ENCODE measurements around the gene CDH8.

CDH8 gene

GRCh38 chr16:62076886-62077285 is 40.6 kb upstream of the CDH8 start:
- H2AK5ac ChIP-seq (ENCODE audit: low read depth, low read length) = no peak overlapping the region
- no peak overlapping the region for H2BK15ac ChIP-seq (ENCODE audit: low read length)
- H3K23ac ChIP-seq (ENCODE audit: low read depth, low read length, poor library complexity) = no peak overlapping the region
- no peak overlapping the region for H4K91ac ChIP-seq (ENCODE audit: low read depth, low read length, poor library complexity)
- H3K4me3 ChIP-seq (ENCODE audit: low read length in 2 of 2) = no peak overlapping the region
- H2BK120ac ChIP-seq (ENCODE audit: low read depth, low read length) = no peak overlapping the region
- H3K79me1 ChIP-seq (ENCODE audit: low read depth, low read length) = no peaks in the 10 kb centered on the region
- H3K18ac ChIP-seq (ENCODE audit: low read length) = no peak overlapping the region
- H3K27me3 ChIP-seq (ENCODE audit: control insufficient read depth in 3 of 3, insufficient read depth in 3 of 3, low read depth in 1 of 3, low read length in 3 of 3) = peaks cover 0 to 4% (median 0%) of the 10 kb centered on the region in 3 experiments
- H3K36me3 ChIP-seq (replicated peaks in 1 of 2; ENCODE audit: control insufficient read depth in 2 of 2, insufficient read depth in 2 of 2, low read length in 2 of 2) = no peaks in the 10 kb centered on the region
- no CpG with 5 or more reads among the region's 3 CpGs for WGBS, 2 donors (ENCODE audit: extremely low coverage in 2 of 2, insufficient read length in 2 of 2, insufficient replicate concordance in 1 of 2)
- no peak overlapping the region for H2BK12ac ChIP-seq (ENCODE audit: low read length)
- no peak overlapping the region for H2BK5ac ChIP-seq (ENCODE audit: low read length)
- no peak overlapping the region for H3K4me2 ChIP-seq (ENCODE audit: insufficient read depth, low read length, poor library complexity, severe bottlenecking)
- H4K8ac ChIP-seq (ENCODE audit: low read depth, low read length) = no peak overlapping the region
- H3K4me1 ChIP-seq (ENCODE audit: control insufficient read depth in 2 of 2, insufficient read depth in 1 of 2, low read depth in 1 of 2, low read length in 2 of 2) = no peaks in the 10 kb centered on the region
- H3K27ac ChIP-seq (replicated peaks; ENCODE audit: low read length) = no peak overlapping the region
- no peaks in the 10 kb centered on the region for H3K9me3 ChIP-seq (replicated peaks in 1 of 2; ENCODE audit: control insufficient read depth in 2 of 2, insufficient read depth in 1 of 2, low read depth in 1 of 2, low read length in 2 of 2)
- H2AFZ ChIP-seq (ENCODE audit: low read length) = no peak overlapping the region
- no peak overlapping the region for H3K4ac ChIP-seq (ENCODE audit: low read length)
- no peak overlapping the region for H3K9ac ChIP-seq (ENCODE audit: low read depth, low read length, poor library complexity)
- DNase-seq (ENCODE audit: low spot score) = no peak
- H3K14ac ChIP-seq (ENCODE audit: low read length) = no peak overlapping the region

GRCh38 chr16:62068747-62069146 is 32.5 kb upstream of the CDH8 start:
- H2AFZ ChIP-seq (ENCODE audit: low read length) = no peak overlapping the region
- H3K4me3 ChIP-seq (ENCODE audit: low read length in 2 of 2) = no peak overlapping the region
- no peak overlapping the region for H3K23ac ChIP-seq (ENCODE audit: low read depth, low read length, poor library complexity)
- H3K79me1 ChIP-seq (ENCODE audit: low read depth, low read length) = no peaks in the 10 kb centered on the region
- no peak overlapping the region for H3K4me2 ChIP-seq (ENCODE audit: insufficient read depth, low read length, poor library complexity, severe bottlenecking)
- H3K36me3 ChIP-seq (replicated peaks in 1 of 2; ENCODE audit: control insufficient read depth in 2 of 2, insufficient read depth in 2 of 2, low read length in 2 of 2) = no peaks in the 10 kb centered on the region
- peaks cover 0 to 2% of the 10 kb centered on the region in 2 donors for H3K4me1 ChIP-seq (ENCODE audit: control insufficient read depth in 2 of 2, insufficient read depth in 1 of 2, low read depth in 1 of 2, low read length in 2 of 2)
- no peak overlapping the region for H3K14ac ChIP-seq (ENCODE audit: low read length)
- H2BK15ac ChIP-seq (ENCODE audit: low read length) = no peak overlapping the region
- H2BK12ac ChIP-seq (ENCODE audit: low read length) = no peak overlapping the region
- WGBS, 2 donors (ENCODE audit: extremely low coverage in 2 of 2, insufficient read length in 2 of 2, insufficient replicate concordance in 1 of 2) = no CpG with 5 or more reads among the region's 1 CpG
- no peaks in the 10 kb centered on the region for H3K27me3 ChIP-seq (ENCODE audit: control insufficient read depth in 3 of 3, insufficient read depth in 3 of 3, low read depth in 1 of 3, low read length in 3 of 3)
- DNase-seq (ENCODE audit: low spot score) = no peak
- no peak overlapping the region for H3K27ac ChIP-seq (replicated peaks; ENCODE audit: low read length)
- H4K91ac ChIP-seq (ENCODE audit: low read depth, low read length, poor library complexity) = no peak overlapping the region
- no peaks in the 10 kb centered on the region for H3K9me3 ChIP-seq (replicated peaks in 1 of 2; ENCODE audit: control insufficient read depth in 2 of 2, insufficient read depth in 1 of 2, low read depth in 1 of 2, low read length in 2 of 2)
- no peak overlapping the region for H2AK5ac ChIP-seq (ENCODE audit: low read depth, low read length)
- no peak overlapping the region for H3K18ac ChIP-seq (ENCODE audit: low read length)
- no peak overlapping the region for H4K8ac ChIP-seq (ENCODE audit: low read depth, low read length)
- no peak overlapping the region for H3K9ac ChIP-seq (ENCODE audit: low read depth, low read length, poor library complexity)
- H2BK5ac ChIP-seq (ENCODE audit: low read length) = no peak overlapping the region
- H3K4ac ChIP-seq (ENCODE audit: low read length) = no peak overlapping the region
- no peak overlapping the region for H2BK120ac ChIP-seq (ENCODE audit: low read depth, low read length)

GRCh38 chr16:62067981-62068380 is 31.7 kb upstream of the CDH8 start:
- no peaks in the 10 kb centered on the region for H3K9me3 ChIP-seq (replicated peaks in 1 of 2; ENCODE audit: control insufficient read depth in 2 of 2, insufficient read depth in 1 of 2, low read depth in 1 of 2, low read length in 2 of 2)
- H4K8ac ChIP-seq (ENCODE audit: low read depth, low read length) = no peak overlapping the region
- H2BK12ac ChIP-seq (ENCODE audit: low read length) = no peak overlapping the region
- no peak overlapping the region for H2AFZ ChIP-seq (ENCODE audit: low read length)
- H2BK15ac ChIP-seq (ENCODE audit: low read length) = no peak overlapping the region
- H3K79me1 ChIP-seq (ENCODE audit: low read depth, low read length) = no peaks in the 10 kb centered on the region
- H3K14ac ChIP-seq (ENCODE audit: low read length) = no peak overlapping the region
- DNase-seq (ENCODE audit: low spot score) = no peak
- H3K27ac ChIP-seq (replicated peaks; ENCODE audit: low read length) = no peak overlapping the region
- H4K91ac ChIP-seq (ENCODE audit: low read depth, low read length, poor library complexity) = no peak overlapping the region
- no peaks in the 10 kb centered on the region for H3K36me3 ChIP-seq (replicated peaks in 1 of 2; ENCODE audit: control insufficient read depth in 2 of 2, insufficient read depth in 2 of 2, low read length in 2 of 2)
- no peak overlapping the region for H3K18ac ChIP-seq (ENCODE audit: low read length)
- H2BK5ac ChIP-seq (ENCODE audit: low read length) = no peak overlapping the region
- peaks cover 0 to 2% of the 10 kb centered on the region in 2 donors for H3K4me1 ChIP-seq (ENCODE audit: control insufficient read depth in 2 of 2, insufficient read depth in 1 of 2, low read depth in 1 of 2, low read length in 2 of 2)
- H3K4me3 ChIP-seq (ENCODE audit: low read length in 2 of 2) = no peak overlapping the region
- no peak overlapping the region for H3K23ac ChIP-seq (ENCODE audit: low read depth, low read length, poor library complexity)
- WGBS, 2 donors (ENCODE audit: extremely low coverage in 2 of 2, insufficient read length in 2 of 2, insufficient replicate concordance in 1 of 2) = no CpG with 5 or more reads among the region's 1 CpG
- no peak overlapping the region for H2AK5ac ChIP-seq (ENCODE audit: low read depth, low read length)
- H3K4me2 ChIP-seq (ENCODE audit: insufficient read depth, low read length, poor library complexity, severe bottlenecking) = no peak overlapping the region
- no peaks in the 10 kb centered on the region for H3K27me3 ChIP-seq (ENCODE audit: control insufficient read depth in 3 of 3, insufficient read depth in 3 of 3, low read depth in 1 of 3, low read length in 3 of 3)
- no peak overlapping the region for H2BK120ac ChIP-seq (ENCODE audit: low read depth, low read length)
- H3K4ac ChIP-seq (ENCODE audit: low read length) = no peak overlapping the region
- no peak overlapping the region for H3K9ac ChIP-seq (ENCODE audit: low read depth, low read length, poor library complexity)

DNA sequence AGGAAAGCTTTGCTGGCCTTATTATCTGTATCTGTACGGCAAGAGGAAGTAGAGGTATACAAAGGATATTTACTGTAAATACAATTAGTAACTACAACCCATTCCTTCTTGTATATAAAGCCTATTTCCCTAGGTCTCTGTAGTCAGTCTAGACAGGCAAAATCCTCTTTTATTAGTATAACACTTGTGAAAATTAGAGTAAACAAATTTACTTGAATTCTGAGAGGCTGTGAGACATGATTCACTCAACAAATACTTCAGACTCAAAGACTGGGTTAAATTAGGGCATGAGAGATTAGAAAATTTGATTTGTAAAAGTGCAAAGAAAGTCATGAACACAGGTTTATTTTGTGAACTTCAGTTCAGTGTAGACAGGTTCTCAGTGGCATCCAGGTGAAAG is 30.9 kb upstream of the CDH8 start:
- no peak overlapping the region for H3K4ac ChIP-seq (ENCODE audit: low read length)
- peaks cover 0 to 2% of the 10 kb centered on the region in 2 donors for H3K4me1 ChIP-seq (ENCODE audit: control insufficient read depth in 2 of 2, insufficient read depth in 1 of 2, low read depth in 1 of 2, low read length in 2 of 2)
- no peak overlapping the region for H4K91ac ChIP-seq (ENCODE audit: low read depth, low read length, poor library complexity)
- no peak overlapping the region for H2BK120ac ChIP-seq (ENCODE audit: low read depth, low read length)
- no peaks in the 10 kb centered on the region for H3K9me3 ChIP-seq (replicated peaks in 1 of 2; ENCODE audit: control insufficient read depth in 2 of 2, insufficient read depth in 1 of 2, low read depth in 1 of 2, low read length in 2 of 2)
- no peak overlapping the region for H2BK5ac ChIP-seq (ENCODE audit: low read length)
- H4K8ac ChIP-seq (ENCODE audit: low read depth, low read length) = no peak overlapping the region
- H2AK5ac ChIP-seq (ENCODE audit: low read depth, low read length) = no peak overlapping the region
- WGBS, 2 donors (ENCODE audit: extremely low coverage in 2 of 2, insufficient read length in 2 of 2, insufficient replicate concordance in 1 of 2) = no CpG with 5 or more reads among the region's 1 CpG
- no peak overlapping the region for H3K4me3 ChIP-seq (ENCODE audit: low read length in 2 of 2)
- no peak overlapping the region for H3K14ac ChIP-seq (ENCODE audit: low read length)
- no peaks in the 10 kb centered on the region for H3K36me3 ChIP-seq (replicated peaks in 1 of 2; ENCODE audit: control insufficient read depth in 2 of 2, insufficient read depth in 2 of 2, low read length in 2 of 2)
- no peak overlapping the region for H3K4me2 ChIP-seq (ENCODE audit: insufficient read depth, low read length, poor library complexity, severe bottlenecking)
- no peak for DNase-seq (ENCODE audit: low spot score)
- no peak overlapping the region for H3K27ac ChIP-seq (replicated peaks; ENCODE audit: low read length)
- H3K9ac ChIP-seq (ENCODE audit: low read depth, low read length, poor library complexity) = no peak overlapping the region
- no peak overlapping the region for H3K23ac ChIP-seq (ENCODE audit: low read depth, low read length, poor library complexity)
- H3K27me3 ChIP-seq (ENCODE audit: control insufficient read depth in 3 of 3, insufficient read depth in 3 of 3, low read depth in 1 of 3, low read length in 3 of 3) = no peaks in the 10 kb centered on the region
- no peak overlapping the region for H3K18ac ChIP-seq (ENCODE audit: low read length)
- H2AFZ ChIP-seq (ENCODE audit: low read length) = no peak overlapping the region
- no peak overlapping the region for H2BK12ac ChIP-seq (ENCODE audit: low read length)
- no peaks in the 10 kb centered on the region for H3K79me1 ChIP-seq (ENCODE audit: low read depth, low read length)
- H2BK15ac ChIP-seq (ENCODE audit: low read length) = no peak overlapping the region
